WTC11 (cell line): ENCODE measurements around the gene F8. TPM values are rescaled to one million over a fixed set of nuclear protein-coding genes. Genes with fewer than 3 reads are reported as not detected.

Experiments
- ATAC-seq: fragments of 200-7000 bp; cut with Tn5 transposase; 2 replicates; pipeline ENCODE4 v1.10.0; 2021; ENCODE audit warnings: mild to moderate bottlenecking, moderate library complexity
- CTCF ChIA-PET: fragments of 300-600 bp; sonication (Branson Sonifier 250); formaldehyde crosslinking; loops from one replicate; lab custom pipeline; 2021; ENCODE audit warnings: antibody characterized with exemption; lab: Charles Lee
- POLR2A ChIA-PET: fragments of 350-600 bp; sonication (Branson Sonifier 250); formaldehyde crosslinking; loops from one replicate; lab custom pipeline; 2021; ENCODE audit warnings: antibody characterized with exemption; lab: Charles Lee
- DNase-seq: peaks from one replicate; pipeline ENCODE4 v3.0.0; 2021; ENCODE audit warnings: low spot score
- H3K27ac Mint-ChIP-seq: 2 replicates; pipeline ENCODE4 v1.8.0; 2021; ENCODE audit warnings: mixed read lengths
- H3K27me3 Mint-ChIP-seq: 2 replicates; pipeline ENCODE4 v1.8.0; 2021; ENCODE audit warnings: low read depth, mild to moderate bottlenecking, moderate library complexity, mixed read lengths
- H3K36me3 Mint-ChIP-seq: 2 replicates; pipeline ENCODE4 v1.8.0; 2021; ENCODE audit warnings: mixed read lengths
- H3K4me1 Mint-ChIP-seq: 2 replicates; pipeline ENCODE4 v1.8.0; 2022; ENCODE audit warnings: mixed read lengths
- H3K4me3 Mint-ChIP-seq: 2 replicates; pipeline ENCODE4 v1.8.0; 2021; ENCODE audit warnings: mild to moderate bottlenecking, moderate library complexity, mixed read lengths
- H3K9me3 Mint-ChIP-seq: 2 replicates; pipeline ENCODE4 v1.8.0; 2021; ENCODE audit warnings: mixed read lengths
- AFF4 ChIP-seq: sonication (generic); formaldehyde crosslinking; IDR thresholded peaks from 2 replicates; pipeline ENCODE4 v1.8.1; 2023; ENCODE audit warnings: mild to moderate bottlenecking, missing genetic modification reagents, borderline replicate concordance
- CDX4 ChIP-seq: fragments of 250-450 bp; sonication (Bioruptor Pico); IDR thresholded peaks from 2 replicates; pipeline ENCODE4 v1.9.0; 2021; ENCODE audit warnings: moderate library complexity, mild to moderate bottlenecking, inconsistent platforms, borderline replicate concordance
- EMX1 ChIP-seq: fragments of 250-450 bp; sonication (Bioruptor Pico); IDR thresholded peaks from 2 replicates; pipeline ENCODE4 v1.8.0; 2021; ENCODE audit warnings: mild to moderate bottlenecking
- ERG ChIP-seq: fragments of 250-450 bp; sonication (Bioruptor Pico); IDR thresholded peaks from 2 replicates; pipeline ENCODE4 v1.8.0; 2021; ENCODE audit warnings: mild to moderate bottlenecking
- JUN ChIP-seq: sonication (generic); formaldehyde crosslinking; IDR thresholded peaks from 2 replicates; pipeline ENCODE4 v1.8.0; 2023; ENCODE audit warnings: mild to moderate bottlenecking, missing genetic modification reagents
- KAT7 ChIP-seq: sonication (generic); formaldehyde crosslinking; IDR thresholded peaks from 2 replicates; pipeline ENCODE4 v1.8.1; 2023; ENCODE audit warnings: missing genetic modification reagents, mild to moderate bottlenecking, borderline replicate concordance
- NFATC4 ChIP-seq: fragments of 250-450 bp; sonication (Bioruptor Pico); IDR thresholded peaks from 2 replicates; pipeline ENCODE4 v1.9.0; 2021; ENCODE audit warnings: mild to moderate bottlenecking
- PRDM15 ChIP-seq: sonication (generic); formaldehyde crosslinking; IDR thresholded peaks from 2 replicates; pipeline ENCODE4 v1.8.0; 2022; ENCODE audit warnings: missing genetic modification reagents
- TEAD4 ChIP-seq: sonication (generic); formaldehyde crosslinking; IDR thresholded peaks from 2 replicates; pipeline ENCODE4 v1.8.0; 2022; ENCODE audit warnings: mild to moderate bottlenecking, missing genetic modification reagents
- ZNF423 ChIP-seq: fragments of 250-450 bp; sonication (Bioruptor Pico); IDR thresholded peaks from 2 replicates; pipeline ENCODE4 v2.1.2; 2022; ENCODE audit warnings: mild to moderate bottlenecking, moderate library complexity
- ZNF425 ChIP-seq: fragments of 250-450 bp; sonication (Bioruptor Pico); conservative IDR thresholded peaks from 2 replicates; pipeline ENCODE4 v1.9.0; 2021; ENCODE audit warnings: mild to moderate bottlenecking
- ZNF512 ChIP-seq: sonication (generic); formaldehyde crosslinking; IDR thresholded peaks from 2 replicates; pipeline ENCODE4 v1.8.1; 2022; ENCODE audit warnings: missing genetic modification reagents, borderline replicate concordance
- ZNF532 ChIP-seq: fragments of 250-450 bp; sonication (Bioruptor Pico); IDR thresholded peaks from 2 replicates; pipeline ENCODE4 v1.9.0; 2021; ENCODE audit warnings: mild to moderate bottlenecking, borderline replicate concordance
- total RNA-seq: library from RNA; stranded (reverse); gene quantifications from 3 replicates; pipeline ENCODE4 v1.2.3, GENCODE V29; 2021

F8 gene
- total RNA-seq, 1 experiment from 2014 or later = 1.6 TPM

- TF ChIP-seq ZNF532 = no peak
- TF ChIP-seq ZNF512 = no peak
- TF ChIP-seq, all 79 proteins: peak for 0
Measured at GRCh38 chrX:154795016-154795415, 227.5 kb downstream of the F8 start (continued).

GRCh38 chrX:154793084-154793795 is 229.3 kb downstream of the F8 start:
- DNase-seq (no peak), ATAC-seq (no peak)
- Mint-ChIP-seq H3K9me3 (no peaks in the 10 kb centered on the region), H3K27me3 (peaks cover 13% of the 10 kb centered on the region)
- POLR2A ChIA-PET = no interaction called here
- no peak for TF ChIP-seq TEAD4 (CRISPR knock-in tag)
- no peak for TF ChIP-seq JUN (CRISPR knock-in tag)
- no peak for TF ChIP-seq ERG (CRISPR knock-in tag)
- TF ChIP-seq EMX1 = no peak
- no peak for TF ChIP-seq CDX4
- no peak for TF ChIP-seq KAT7 (CRISPR knock-in tag)
- no peak for TF ChIP-seq NFATC4 (CRISPR knock-in tag)
- no peak for TF ChIP-seq ZNF425 (CRISPR knock-in tag)
- TF ChIP-seq ZNF423 (CRISPR knock-in tag) = no peak
- no peak for TF ChIP-seq PRDM15
- no peak for TF ChIP-seq AFF4 (CRISPR knock-in tag)
- TF ChIP-seq, all 79 proteins: peak for 0
- Mint-ChIP-seq H3K36me3 (no peaks in the 10 kb centered on the region), H3K4me3 (no peak overlapping the region), H3K4me1 (peaks cover 24% of the 10 kb centered on the region), H3K27ac (no peak overlapping the region)
- CTCF ChIA-PET = no interaction called here
